CD4-positive, alpha-beta T cell treated with Interleukin-2 at 100 ng/mL for 4 hours (primary cell): ENCODE measurements around the gene CAMK2A.

Experiments
- DNase-seq: peaks from one replicate; pipeline ENCODE4 v3.0.0-alpha.2; 2020; ENCODE audit warnings: low spot score

The CAMK2A gene

DNA sequence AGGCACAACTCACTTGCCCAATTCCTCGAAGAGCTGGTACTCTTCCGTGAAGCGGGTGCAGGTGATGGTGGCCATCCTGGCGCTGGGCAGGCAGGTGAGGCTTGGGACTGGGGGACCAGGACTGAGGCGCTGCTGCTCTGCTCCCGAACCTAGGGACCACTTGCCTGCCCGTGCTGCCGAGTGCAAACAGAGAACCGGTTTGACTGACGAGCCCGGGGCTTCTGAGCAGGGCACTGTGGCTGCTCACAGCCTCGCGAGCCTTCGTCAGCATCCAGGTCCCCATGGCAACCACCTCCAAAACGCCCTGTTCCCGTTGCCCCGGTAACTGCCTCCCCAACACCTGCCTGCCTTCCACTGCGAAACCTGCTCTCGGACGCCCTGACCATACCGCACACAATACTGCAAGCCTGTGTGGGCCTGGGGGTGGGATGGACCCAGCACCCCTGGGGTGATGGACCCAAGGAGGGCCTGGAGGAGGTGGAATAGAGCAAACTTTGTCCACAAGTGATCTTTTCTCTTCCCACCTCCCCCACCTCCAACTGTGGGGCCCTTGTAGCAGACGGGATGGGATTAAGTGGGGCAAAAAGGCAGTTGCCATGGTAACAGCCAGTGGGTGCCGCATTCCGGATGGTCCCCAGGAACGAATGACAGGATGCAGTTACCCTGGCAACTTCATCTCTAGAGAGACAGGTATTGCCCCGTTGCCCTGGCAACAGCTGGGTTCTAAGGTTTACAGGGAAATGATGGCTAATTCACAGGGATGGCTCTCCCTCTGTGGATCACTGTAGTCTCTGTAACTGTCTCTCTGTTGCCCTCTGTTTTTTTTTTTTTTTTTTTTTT lies at the start of gene CAMK2A:
Gene CAMK2A, minus strand, starts transcription at position 223 of the 840 bp plus-strand sequence. Its CDS starts 148 bp downstream, at position 75.
- no peak for DNase-seq

DNA sequence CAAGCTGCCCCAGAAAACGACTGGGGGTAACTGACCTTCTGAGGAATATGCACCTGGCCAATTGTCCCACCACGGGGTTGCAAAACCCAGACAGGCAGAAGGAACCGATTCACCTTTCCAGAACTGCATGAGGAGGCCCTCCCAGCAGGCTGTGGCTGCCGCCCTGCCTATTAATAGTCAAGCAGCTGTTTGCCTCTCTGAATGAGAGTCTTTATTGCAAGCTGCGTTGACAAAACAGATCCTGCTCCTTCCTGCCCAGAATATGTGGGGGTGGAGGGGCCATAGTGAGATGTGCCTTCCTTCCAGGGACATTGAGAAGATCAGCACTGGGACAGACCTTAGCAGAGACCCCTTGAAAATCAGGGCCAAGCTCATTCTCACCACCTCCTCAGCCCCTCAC lies 49.6 kb upstream of the CAMK2A start:
- DNase-seq = no peak

DNA sequence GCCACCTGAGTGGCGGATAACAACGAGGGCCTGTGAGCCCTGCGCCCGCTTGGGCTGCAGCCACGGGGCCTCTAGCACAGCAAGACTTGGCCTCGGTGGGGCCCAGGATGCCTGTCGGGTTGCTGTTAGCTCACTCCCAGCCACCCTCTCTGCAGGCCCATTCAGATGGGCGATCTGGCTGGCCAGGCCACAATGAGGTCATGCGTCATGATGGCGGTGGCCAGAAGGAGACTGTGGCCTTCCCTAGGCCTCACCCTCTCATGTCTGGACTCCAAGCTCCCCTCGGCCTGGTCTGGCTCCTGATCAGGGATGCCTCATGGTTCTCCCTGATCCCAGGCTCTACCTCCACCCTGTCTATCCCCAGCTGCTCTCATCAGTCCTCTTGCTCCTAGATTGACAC lies 49.0 kb upstream of the CAMK2A start:
- DNase-seq = no peak

DNA sequence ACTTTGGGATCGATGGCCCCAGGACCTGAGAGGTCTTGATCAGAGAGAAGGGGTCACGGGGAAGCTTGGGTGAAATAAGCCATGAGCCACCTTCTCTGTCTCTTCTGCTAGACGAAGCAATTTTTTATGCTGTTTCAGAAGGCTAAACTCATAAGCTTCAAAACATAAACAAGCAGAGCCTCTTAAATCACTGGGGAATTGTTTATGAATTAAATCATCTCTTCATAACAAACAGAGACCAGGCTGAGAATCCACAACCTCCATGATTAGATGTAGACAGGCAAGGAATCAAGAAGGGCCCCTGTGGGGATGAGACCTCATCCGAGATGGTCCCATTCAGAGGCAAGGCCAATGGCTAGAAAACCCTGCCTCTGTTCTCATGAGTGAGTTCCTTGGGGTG lies 46.2 kb upstream of the CAMK2A start:
- DNase-seq = no peak

DNA sequence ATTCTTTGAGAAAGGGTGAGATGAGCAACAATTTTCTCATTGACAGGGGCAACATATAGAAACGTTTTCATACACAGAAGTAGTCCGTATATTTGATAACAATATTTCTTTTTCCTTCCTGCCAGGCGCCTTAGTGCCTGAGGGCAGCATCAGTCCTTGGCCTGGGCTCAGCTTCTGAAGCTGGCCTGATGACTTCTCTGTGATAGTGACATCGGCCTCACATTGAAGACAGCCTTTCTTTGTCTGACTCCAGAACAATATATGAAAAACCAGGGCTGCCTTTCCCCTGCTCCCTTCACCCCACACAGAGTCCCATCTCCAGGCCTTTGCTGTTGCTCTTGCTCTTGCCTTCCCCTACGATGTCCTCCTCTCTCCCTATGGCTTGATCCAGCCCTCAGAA lies 43.8 kb upstream of the CAMK2A start:
- DNase-seq = no peak

DNA sequence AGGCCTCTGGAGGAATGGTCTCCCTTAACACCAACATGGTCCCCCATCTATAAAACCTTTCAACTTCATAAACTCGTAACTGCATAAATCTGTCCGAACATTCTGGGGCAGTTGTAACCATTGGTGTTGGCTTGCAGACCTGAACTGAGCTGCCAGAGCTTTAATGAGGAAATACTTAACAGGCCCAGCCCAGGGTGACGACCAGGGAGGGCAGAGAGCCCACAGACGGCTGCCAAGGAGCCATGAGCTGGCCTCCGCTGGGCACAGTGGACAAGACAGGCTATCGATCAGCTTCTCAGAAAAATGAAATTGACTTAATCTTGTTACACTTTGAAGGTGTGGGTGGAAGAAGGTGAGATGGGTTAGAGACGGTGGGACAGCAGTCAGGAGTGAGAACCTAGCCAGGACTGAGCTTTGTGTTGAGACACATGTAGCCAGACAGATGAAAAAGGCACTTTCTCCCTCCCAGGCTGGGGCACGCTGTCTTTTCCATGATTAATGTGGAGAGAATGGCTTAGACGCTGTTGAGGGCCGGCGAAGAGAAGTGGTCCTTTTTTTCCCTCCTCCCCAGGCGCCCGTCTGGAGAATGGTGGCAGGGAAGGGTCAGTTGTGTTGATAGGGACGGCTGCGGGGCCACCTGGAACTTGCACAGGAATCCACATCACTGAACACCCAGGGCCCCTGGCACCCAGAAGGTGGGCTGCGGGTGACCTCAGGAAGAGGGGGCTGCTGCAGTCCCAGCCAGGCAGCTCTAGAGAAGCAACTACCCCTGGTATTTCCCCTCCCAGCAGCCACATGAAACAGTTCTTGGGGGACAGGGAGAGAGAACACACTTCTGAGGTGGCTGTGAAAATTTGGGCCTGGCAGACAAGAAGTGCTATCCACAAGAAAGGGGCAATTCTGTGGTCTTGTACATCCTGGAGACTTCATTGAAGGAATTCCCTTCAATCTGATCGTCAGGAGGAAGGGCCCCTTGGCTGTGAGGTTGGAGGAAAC lies 40.6 kb upstream of the CAMK2A start:
- DNase-seq = no peak

DNA sequence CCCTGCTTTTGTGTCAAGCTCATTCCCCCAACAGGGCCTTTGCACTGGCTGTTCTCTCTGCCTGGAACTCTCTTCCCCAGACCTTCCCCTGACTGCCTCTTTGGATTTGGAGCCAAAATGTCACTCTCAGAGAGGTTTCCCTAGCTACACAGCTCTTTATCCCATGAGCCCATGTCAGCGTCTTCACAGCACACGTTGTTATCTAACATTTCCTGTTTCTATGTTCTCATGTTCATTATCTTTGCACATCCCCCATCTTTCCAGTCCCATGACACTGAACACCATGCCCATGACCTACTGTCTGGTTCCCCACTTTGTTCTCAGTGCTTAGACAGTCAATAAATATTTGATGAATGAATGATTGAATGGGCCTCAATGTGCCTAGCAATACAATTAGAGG lies 39.5 kb upstream of the CAMK2A start:
- no peak for DNase-seq

DNA sequence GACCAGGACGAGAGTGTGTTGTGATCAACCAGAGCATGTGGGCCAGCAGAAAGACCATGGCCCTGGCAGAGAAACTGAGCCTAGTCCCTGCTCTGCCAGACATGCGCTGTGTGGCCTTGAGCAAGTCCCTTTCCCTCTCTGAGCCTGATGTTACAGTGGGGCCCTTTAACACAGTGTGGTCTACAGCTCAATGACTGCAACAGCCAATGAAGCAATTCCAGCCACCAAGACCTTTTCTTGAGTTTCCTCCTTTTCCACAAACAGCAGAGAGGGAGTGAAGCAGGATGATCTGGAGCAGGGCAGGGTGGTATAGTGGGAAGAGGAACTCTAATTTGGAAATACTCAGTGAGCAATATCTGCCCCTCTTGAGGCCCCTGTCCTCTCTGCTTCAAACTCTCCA lies 38.9 kb upstream of the CAMK2A start:
- DNase-seq = no peak

DNA sequence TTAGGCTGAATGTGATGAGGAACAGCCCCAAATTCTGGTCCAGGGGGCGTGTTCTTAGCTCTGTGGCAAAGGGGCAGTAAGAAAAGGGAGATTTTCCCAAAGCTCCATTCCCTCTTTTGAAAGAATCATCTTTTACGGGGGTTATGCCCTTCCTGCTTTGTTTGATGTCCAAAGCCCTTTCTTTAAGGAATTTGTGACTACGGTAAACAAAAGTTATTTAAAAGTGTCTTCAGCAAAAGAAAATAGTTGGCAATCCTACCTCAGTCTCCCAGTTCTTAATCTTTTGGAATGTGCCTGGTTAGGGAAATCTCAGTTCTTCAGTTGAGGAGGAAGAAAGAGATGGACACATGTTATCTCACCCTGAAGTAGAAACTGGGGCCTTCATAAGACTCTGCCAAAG lies 37.6 kb upstream of the CAMK2A start:
- DNase-seq = no peak

DNA sequence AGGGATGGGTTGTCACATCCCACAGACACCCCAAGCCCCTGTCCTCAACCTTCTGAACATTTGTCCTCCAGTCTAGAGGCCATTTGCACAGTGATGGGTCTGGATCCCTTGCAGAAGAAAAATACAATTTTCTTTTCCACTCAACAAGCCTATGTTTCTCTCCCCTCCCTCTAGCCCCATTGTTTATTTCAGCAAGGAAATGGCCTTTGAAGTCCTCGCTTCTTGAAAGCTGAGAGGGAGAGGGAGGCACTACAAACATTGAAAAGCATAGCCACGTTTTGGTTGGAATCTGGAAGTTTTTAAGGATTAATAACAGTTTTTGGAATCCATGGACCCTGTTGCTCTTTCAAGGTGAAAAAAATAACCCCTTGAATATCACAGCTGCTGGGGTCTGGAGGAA lies 37.1 kb upstream of the CAMK2A start:
- no peak for DNase-seq

DNA sequence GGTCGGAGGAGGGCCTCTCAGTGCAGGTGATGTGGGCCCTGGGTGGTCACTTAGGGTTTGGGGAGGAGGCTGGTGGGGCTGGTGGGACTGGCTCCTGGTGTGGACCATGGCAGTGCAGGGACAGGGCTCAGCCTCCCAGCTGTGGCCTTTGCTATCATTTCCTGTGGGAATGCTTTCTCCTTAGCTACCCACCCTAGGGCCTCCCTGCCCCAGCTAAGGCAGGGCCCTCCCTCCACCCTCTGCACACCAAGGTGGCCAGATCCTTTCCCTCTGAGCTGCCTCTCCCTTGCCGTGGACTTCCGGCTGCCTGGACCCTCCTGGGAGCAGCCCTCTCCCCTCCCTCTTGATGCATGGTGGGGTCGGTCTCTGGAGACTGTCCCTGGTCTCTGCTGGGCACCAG lies 35.9 kb upstream of the CAMK2A start:
- no peak for DNase-seq

DNA sequence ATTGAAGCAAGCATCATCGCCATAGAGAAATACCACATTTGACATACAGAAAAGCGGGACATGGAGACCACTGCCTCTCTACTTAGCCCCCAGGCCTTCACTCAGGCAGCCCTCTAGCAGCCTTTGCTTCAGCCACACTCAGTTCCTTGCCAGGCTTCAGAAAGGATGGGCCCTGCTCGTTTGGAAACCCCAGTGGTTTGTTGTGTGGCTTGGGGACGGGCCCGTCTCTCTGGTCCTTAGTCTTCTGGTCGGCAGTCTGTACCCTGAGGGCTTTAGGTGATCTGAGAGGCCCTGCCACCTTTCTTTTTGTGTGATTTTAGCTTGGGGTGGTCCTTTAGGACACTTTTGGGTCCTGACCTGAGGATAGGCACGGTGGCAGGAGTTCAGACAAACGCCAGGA lies 34.2 kb upstream of the CAMK2A start:
- no peak for DNase-seq

DNA sequence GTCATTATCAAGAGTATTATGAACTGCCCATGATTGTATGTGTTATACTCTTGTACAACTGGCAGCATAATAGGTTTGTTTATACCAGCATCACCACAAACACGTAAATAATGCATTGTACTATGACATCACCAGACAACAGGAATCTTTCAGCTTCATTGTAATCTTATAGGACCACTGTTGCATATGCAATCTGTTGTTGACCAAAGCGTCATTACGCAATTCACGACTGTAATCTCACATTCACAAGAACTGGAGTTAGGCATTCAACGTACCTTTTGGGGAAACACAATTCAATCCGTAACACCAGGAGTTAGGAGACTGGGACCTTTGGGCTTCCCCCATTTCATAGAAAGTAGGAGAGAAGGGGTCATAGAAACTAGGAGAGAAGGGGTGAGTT lies 33.5 kb upstream of the CAMK2A start:
- DNase-seq = no peak

DNA sequence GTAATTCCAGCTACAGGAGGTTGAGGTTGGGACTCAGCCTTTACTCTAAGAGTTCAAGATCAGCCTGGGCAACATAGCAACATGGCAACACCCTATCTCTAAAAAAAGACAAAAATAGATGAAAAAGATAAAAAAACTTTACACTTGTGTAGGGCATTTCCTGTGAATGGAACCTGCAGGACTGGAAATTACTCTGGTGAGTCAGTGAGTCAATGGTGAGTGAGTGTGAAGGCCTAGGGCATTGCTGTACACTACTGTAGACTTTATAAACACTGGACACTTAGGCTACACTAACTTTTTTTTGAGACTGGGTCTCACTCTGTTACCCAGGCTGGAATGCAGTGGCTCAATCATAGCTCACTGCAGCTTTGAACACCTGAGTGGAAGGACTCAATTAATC lies 32.6 kb upstream of the CAMK2A start:
- DNase-seq = no peak

DNA sequence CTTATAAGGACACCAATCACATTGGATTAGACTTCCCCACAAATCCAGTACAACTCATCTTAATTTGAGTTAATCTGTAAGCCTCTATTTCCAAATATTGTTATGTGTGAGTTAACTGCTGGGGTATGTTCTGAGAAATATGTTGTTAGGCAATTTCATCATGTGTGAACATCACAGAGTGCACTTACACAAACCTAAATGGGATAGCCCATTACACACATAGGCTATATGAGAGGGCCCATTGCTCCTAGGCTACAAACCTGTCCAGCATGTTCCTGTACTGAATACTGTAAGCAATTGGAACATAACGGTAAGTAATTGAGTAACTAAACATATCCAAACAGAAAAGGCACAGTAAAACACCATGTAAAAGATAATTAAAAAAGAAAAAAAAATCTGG lies 32.2 kb upstream of the CAMK2A start:
- no peak for DNase-seq

DNA sequence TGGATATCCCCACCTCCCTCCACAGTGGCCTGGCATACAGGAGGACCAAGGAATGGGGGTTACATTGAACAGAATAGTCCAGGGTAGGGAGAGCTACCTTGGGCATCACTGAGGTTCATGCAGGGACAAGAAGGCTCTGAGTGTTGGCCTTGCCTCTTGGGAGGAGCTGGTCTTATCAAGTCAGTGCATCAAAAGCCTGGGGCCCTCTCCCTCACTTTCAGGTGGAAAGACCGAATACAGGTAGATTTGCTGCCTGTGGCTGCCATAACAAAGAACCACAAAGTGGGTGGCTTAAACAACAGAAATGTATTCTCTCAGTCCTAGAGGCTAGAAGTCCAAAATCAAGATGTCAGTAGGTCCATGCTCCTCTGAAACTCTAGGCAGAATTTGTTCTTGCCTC lies 31.6 kb upstream of the CAMK2A start:
- no peak for DNase-seq

DNA sequence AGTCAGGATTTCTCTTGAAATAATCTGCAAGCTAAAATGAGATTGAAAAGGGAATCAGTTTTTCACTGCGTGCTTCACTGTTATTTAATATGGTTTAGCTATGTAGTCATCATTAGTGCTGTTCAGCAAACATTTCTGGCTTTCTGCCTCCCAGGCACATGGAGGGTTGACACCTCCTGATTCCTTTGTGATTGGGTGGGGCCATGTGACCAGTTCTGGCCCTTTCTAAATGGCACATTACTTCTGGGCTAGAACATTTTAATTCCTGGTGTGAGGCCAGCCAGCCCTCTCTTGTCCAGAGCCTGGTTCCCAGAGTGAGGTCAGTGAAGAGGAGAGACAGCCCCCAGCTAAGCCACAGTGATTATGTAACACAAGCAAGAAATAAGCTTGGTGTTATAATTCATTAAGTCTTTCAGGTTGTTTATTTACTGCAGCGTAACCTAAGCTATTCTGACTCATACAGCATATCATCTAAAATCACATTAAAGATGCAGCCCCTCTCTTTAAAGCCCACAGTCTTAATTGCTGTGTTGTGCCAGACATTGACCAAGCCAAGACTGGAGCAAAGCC lies 30.6 kb upstream of the CAMK2A start:
- DNase-seq = no peak

DNA sequence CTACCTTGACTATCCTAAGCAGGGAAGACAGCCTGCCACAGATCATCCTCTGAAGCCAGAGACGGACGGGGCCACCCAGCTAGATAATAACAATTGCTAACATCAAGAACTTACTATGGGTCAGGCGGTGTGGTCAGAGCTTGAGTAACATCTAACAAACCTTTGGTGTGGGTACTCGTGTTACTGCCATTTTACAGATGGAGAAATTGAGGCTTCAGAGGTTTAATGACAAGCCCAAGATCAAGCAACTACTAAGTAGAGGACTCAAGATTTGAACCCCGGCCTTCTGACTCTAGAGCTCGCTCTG lies 29.9 kb upstream of the CAMK2A start:
- DNase-seq = no peak

DNA sequence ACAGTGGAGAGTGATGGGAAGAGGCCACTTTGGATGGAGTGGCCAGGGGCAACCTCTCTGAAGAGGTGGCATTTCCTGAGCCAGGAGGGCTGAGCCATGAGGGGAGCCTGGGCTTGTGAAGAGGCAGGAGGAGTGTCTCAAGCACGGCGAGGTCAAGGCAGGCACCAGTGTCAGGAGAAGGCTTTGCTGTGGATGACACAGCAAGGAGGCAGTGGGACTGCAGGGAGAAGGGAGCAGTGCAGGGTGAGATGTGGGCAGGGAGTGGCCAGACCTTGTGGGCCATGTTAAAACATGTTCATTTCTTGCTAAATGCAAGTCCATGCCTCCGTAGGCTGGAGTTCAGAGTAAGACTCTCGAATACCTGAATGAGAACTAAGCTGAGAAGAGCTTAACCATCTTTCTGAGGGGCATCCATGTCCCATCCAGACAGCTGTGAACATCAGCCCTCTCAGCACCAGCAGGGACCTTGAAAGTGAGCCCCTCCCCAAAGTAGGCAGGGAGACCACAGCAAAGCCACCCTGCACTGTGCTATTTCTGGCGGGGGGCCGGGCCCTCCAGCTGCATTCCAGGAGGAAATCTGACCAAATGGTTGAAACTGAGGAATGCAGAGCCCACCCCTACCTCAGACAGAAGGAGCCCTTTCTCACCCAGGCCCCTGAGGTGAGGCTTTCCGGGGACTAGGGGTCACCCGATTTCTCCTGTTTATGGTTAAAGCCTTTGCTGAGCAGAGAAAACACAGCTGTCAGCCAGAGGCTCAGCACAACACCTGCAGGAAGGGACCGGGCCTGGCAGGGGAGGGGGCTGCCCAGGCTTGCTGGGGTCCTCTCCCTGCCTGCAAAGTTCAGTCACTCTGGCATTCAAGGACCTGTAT lies 29.3 kb upstream of the CAMK2A start:
- no peak for DNase-seq

DNA sequence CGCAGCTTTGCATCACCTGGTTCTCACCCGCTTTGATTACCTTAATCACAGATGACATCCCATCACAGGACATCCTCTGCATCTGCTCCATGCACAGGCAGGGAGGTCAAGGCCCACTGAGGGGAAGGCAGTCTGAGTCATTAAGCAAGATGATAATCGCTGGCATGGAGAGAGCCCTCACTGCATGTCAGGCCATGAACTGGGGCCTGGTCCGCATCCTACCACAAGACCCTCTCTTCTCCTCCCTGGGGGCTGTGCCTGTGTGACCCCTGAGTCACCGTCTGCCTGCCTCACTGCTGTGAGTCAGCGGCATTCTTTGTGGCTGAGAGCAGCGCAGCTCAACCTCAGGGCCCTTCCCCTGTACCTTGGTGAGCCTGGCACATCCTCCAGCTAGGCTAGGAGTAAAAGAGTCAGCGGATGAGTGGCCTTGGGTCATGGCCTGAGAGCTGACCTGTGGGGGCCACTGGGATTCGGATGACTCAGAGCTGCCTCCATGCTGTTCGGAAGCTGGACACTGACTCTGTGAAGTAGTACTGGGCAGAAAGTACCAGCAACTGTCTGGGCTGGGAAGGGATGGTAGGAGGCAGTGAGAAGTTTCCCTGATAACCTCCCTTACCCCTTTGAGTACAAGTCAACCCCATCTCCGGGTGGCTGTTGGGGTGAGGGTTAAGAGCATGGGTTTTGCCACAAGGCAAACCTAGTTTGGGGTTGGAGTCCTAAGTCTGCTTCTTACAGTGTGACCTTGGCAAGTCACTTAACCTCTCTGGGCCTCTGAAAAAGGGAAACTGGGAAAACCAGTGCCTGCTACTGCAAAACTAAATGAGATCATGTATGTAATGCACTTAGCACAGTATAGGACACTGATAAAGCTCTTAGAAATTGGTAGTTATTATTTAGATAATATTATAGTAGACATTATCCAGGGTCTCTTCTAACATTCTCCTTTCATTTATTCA lies 27.8 kb upstream of the CAMK2A start:
- no peak for DNase-seq

DNA sequence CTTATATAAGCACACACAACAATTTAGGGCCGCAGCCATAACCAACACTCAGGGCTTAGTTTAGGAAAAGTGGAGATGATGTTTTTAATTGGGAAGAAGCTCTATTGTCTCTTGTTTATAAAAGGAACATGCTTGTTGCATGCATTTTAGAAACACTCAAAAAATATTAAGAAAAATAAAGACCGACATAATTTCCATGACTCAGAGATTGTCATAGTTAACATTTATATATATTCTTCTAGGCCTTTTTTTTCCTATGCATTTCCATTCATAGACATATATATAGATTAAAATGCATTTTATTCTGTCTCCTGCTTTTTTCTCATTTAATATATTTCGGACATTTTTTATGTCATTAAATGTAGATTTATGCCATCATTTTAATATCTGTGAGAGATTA lies 26.7 kb upstream of the CAMK2A start:
- no peak for DNase-seq
